ENCODE measurements around the gene NABP2. TPM values are rescaled to one million over a fixed set of nuclear protein-coding genes. Genes with fewer than 3 reads are reported as not detected.
"Not testable (repeated sequence)": the region's sequence is repeated elsewhere in the genome, so short reads cannot be mapped to it uniquely, and the experiment has no call there.

The NABP2 gene
- total RNA-seq, 1 donor from 2014 or later, result 36.6 TPM

DNA sequence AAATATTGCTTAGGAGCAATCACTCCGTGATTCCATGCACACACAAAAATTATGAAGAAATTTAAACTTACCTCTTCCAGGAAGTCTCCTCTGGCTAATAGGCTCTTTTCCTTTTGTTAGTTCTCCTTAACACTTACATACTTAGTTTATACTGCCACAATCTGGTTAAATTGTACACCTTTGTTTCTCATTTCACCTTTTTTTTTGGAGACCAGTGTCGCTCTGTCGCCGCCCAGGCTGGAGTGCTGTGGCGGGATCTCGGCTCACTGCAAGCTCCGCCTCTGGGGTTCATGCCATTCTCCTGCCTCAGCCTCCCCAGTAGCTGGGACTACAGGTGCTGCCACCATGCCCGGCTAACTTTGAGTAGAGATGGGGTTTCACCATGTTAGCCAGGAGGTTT is 36.2 kb downstream of the NABP2 start:
- TF ChIP-seq, protein P1, sequence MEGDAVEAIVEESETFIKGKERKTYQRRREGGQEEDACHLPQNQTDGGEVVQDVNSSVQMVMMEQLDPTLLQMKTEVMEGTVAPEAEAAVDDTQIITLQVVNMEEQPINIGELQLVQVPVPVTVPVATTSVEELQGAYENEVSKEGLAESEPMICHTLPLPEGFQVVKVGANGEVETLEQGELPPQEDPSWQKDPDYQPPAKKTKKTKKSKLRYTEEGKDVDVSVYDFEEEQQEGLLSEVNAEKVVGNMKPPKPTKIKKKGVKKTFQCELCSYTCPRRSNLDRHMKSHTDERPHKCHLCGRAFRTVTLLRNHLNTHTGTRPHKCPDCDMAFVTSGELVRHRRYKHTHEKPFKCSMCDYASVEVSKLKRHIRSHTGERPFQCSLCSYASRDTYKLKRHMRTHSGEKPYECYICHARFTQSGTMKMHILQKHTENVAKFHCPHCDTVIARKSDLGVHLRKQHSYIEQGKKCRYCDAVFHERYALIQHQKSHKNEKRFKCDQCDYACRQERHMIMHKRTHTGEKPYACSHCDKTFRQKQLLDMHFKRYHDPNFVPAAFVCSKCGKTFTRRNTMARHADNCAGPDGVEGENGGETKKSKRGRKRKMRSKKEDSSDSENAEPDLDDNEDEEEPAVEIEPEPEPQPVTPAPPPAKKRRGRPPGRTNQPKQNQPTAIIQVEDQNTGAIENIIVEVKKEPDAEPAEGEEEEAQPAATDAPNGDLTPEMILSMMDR (IDR thresholded peaks at IDR 0.05), result no peak
- Mint-ChIP-seq H3K4me3 (ENCODE audit: unreplicated experiment) (no peak overlapping the region), H3K27me3 (ENCODE audit: low read depth) (no peaks in the 10 kb centered on the region), H3K36me3 (ENCODE audit: low read depth) (peaks cover 4% of the 10 kb centered on the region), H3K4me1 (ENCODE audit: low read depth) (peaks cover 31% of the 10 kb centered on the region), H3K27ac (ENCODE audit: unreplicated experiment) (no peak overlapping the region), H3K9me3 (ENCODE audit: low read depth) (no peaks in the 10 kb centered on the region)
- peak; percentile 26 for DNase-seq (ENCODE audit: low spot score)

DNA sequence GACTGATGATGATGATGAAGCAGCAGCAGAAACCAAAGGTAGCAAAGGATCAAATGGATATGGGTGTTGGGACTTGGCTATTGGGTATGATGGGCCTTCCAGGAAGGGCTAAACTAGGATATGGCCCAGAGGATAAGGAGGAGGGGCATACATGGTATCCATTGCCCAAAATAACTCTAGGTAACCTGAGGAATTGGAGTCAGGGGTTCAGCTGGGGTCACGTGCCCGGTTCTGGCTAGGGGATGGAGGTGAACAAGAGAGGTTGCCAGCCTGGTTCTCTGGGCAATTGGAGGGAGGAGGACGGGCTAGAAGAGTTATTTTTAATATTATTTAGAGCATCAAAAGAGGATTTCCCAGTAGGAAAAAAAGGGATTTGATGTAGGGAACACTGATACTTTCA is 36.8 kb downstream of the NABP2 start:
- Mint-ChIP-seq H3K4me1 (ENCODE audit: low read depth) (peaks cover 33% of the 10 kb centered on the region), H3K27me3 (ENCODE audit: low read depth) (no peaks in the 10 kb centered on the region), H3K4me3 (ENCODE audit: unreplicated experiment) (no peak overlapping the region), H3K27ac (ENCODE audit: unreplicated experiment) (no peak overlapping the region), H3K9me3 (ENCODE audit: low read depth) (no peaks in the 10 kb centered on the region), H3K36me3 (ENCODE audit: low read depth) (peaks cover 4% of the 10 kb centered on the region)
- peak; percentile 18 for DNase-seq (ENCODE audit: low spot score)
- TF ChIP-seq, protein P1 (IDR thresholded peaks at IDR 0.05), result no peak

DNA sequence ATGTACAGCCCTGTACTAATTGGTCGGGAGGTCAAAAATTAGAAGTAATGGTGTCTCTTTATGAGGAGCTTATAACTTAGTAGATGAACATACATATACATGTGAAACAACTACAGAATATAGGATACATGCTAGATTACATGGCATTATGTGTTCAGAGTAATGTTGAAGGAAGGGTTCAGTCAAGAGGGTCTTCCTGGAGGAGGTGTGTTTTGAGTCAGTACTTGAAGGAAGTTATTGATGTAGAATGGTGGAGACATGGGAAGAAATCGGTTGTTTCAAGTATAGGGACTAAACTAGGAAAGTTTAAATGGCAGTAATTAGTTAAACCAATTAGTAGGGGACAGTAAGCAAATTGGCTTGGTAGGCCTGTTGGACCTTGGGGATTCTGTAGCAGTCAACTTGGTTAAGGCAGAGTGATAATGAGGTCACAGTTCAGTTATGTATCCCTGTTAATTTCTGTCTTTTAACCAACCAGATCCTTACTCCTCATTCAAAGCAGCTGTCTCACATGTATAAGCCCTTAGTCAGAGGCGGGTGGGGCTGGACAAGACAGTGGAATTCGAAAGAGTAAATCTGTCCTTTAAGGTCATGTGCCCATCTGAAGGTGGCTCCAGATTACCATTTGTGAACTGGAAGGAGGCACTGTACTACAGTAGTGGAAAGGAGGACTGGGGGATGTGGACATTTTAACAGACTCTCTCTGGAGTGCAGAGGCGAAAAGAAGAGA is 37.5 kb downstream of the NABP2 start:
- TF ChIP-seq, protein P1 (IDR thresholded peaks at IDR 0.05), result no peak
- Mint-ChIP-seq H3K9me3 (ENCODE audit: low read depth) (no peaks in the 10 kb centered on the region), H3K27ac (ENCODE audit: unreplicated experiment) (peak overlapping the region; percentile 90), H3K4me1 (ENCODE audit: low read depth) (peaks cover 31% of the 10 kb centered on the region), H3K27me3 (ENCODE audit: low read depth) (no peaks in the 10 kb centered on the region), H3K4me3 (ENCODE audit: unreplicated experiment) (no peak overlapping the region), H3K36me3 (ENCODE audit: low read depth) (no peaks in the 10 kb centered on the region)
- DNase-seq (ENCODE audit: low spot score), result peak; percentile 11

DNA sequence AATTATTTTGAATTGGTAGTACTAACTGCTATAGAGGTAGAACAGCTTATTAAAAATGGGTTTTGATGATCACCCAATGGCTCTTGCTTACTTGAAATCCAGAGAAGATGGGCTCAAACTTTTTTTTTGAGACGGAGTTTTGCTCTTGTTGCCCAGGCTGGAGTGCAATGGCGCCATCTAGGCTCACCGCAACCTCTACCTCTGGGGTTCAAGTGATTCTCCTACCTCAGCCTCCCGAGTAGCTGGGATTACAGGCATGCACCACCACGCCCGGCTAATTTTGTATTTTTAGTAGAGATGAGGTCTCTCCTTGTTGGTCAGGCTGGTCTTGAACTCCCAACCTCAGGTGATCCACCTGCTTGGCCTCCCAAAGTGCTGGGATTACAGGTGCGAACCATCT is 38.8 kb downstream of the NABP2 start:
- not testable (repeated sequence) for H3K4me3 Mint-ChIP-seq (ENCODE audit: unreplicated experiment); H3K9me3 Mint-ChIP-seq (ENCODE audit: low read depth); H3K27ac Mint-ChIP-seq (ENCODE audit: unreplicated experiment); H3K36me3 Mint-ChIP-seq (ENCODE audit: low read depth); H3K27me3 Mint-ChIP-seq (ENCODE audit: low read depth)
- DNase-seq (ENCODE audit: low spot score), result peak; percentile 10
- H3K4me1 Mint-ChIP-seq (ENCODE audit: low read depth), result peaks cover 33% of the 10 kb centered on the region

DNA sequence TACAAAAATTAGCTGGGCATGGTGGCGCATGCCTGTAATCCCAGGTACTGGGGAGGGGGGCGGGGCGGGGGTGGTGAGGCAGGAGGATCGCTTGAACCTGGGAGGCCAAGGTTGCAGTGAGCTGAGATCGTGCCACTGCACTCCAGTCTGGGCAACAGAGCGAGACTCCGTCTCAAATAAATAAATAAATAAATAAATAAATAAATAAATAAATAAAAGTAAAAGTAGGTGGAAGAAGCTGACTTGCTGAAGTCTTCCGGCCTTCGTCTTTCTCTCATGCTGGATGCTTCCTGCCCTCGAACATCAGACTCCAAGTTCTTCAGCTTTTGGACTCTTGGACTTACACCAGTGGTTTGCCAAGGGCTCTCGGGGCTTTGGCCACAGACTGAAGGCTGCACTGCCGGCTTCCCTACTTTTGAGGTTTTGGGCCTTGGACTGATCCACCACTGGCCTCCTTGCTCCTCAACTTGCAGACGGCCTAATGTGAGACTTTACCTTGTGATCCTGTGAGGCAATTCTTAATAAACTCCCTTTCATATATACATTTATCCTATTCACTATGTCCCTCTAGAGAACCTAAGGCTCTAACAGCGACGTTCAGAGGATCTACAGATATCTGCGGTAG is 42.0 kb downstream of the NABP2 start:
- H3K36me3 Mint-ChIP-seq (ENCODE audit: low read depth); H3K27me3 Mint-ChIP-seq (ENCODE audit: low read depth); H3K9me3 Mint-ChIP-seq (ENCODE audit: low read depth): not testable (repeated sequence)
- Mint-ChIP-seq H3K4me1 (ENCODE audit: low read depth) (peaks cover 32% of the 10 kb centered on the region), H3K4me3 (ENCODE audit: unreplicated experiment) (peak overlapping the region; percentile 87), H3K27ac (ENCODE audit: unreplicated experiment) (peak overlapping the region; percentile 91)
- DNase-seq (ENCODE audit: low spot score), result peak; percentile 0

DNA sequence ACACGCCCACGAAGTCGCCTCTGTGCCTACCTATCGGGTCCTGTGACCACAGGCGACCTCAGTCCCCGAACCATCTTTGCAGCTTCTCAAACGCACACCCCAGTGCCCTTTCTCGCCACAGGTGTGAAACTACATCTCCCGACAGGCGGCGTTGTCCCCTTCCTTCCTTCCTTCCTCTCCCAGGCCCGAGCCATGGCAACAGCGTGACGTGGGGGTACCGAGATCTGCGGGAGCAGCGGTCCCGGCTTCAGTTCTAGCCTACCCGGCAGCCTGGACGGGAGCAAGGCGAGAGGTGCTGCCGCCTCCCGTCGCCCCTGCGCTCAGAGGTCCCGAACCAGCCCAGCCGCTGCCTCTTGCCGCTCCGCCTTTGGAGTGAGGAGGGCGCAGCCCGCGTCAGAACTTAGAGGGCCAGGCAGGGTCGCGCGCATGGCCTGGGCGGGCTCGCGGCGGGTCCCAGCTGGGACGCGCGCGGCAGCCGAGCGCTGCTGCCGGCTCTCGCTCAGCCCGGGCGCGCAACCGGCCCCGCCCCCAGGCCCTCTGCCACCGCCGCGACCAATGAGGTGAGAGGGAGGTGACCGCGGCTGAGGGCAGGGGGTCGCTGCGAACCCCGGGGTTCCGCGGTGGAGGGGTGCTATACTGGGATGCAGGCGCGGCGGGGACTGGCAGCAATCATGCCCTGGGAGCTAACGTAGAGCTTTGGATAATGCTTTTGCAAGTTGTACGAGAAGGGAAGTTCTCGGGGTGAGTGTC is 42.7 kb downstream of the NABP2 start, which contains the start of gene COQ10A:
COQ10A (plus strand) TSS at position 250 of the 750 bp plus-strand sequence; CDS start at position 427, 177 bp downstream.
- no peaks in the 10 kb centered on the region for H3K9me3 Mint-ChIP-seq (ENCODE audit: low read depth)
- H3K27me3 Mint-ChIP-seq (ENCODE audit: low read depth), result no peaks in the 10 kb centered on the region
- DNase-seq (ENCODE audit: low spot score), result peak; percentile 93
- TF ChIP-seq, protein P1 (IDR thresholded peaks at IDR 0.05), result peak; percentile 86
- H3K4me1 Mint-ChIP-seq (ENCODE audit: low read depth), result peaks cover 26% of the 10 kb centered on the region
- H3K36me3 Mint-ChIP-seq (ENCODE audit: low read depth), result peaks cover 5% of the 10 kb centered on the region
- peak within 1 kb of the TSS; percentile 87 for H3K4me3 Mint-ChIP-seq (ENCODE audit: unreplicated experiment)
- H3K27ac Mint-ChIP-seq (ENCODE audit: unreplicated experiment), result peak within 1 kb of the TSS; percentile 91
